ENCODE measurements around the gene ADORA2A. TPM values are rescaled to one million over a fixed set of nuclear protein-coding genes. Genes with fewer than 3 reads are reported as not detected.

The ADORA2A gene
- total RNA-seq, 6 experiments from 2014 or later: 2.0 to 7.7 (median 3.6) TPM

- Histone ChIP-seq H3K9me3 (no peaks in the 10 kb centered on the region), H3K27me3 (no peaks in the 10 kb centered on the region), H3K36me3 (no peaks in the 10 kb centered on the region), H3K27ac (peak overlapping the region in 2 of 3 donors; percentile 13 to 51), H3K4me3 (no peak overlapping the region), H3K4me1 (peaks cover 0 to 50% (median 20%) of the 10 kb centered on the region in 4 donors)
- intact Hi-C loops (cut with DNase I): loop anchor here (5.0 to 10.0 kb wide), 2 partner anchors 56 to 93 kb away; no protein-coding TSS in a partner anchor
- ATAC-seq (no peak), DNase-seq (peak in 2 of 3 donors; percentile 25 to 54)
- WGBS (ENCODE audit: insufficient coverage, low coverage, low lambda C conversion rate, missing lambda C conversion rate): 59% methylated on average over 11 of the region's 11 CpGs
- TF ChIP-seq POLR2A (IDR thresholded peaks at IDR 0.05) (no peak), CTCF (IDR thresholded peaks at IDR 0.05) (no peak)
Observed at GRCh38 chr22:24428751-24429410, 1.5 kb downstream of the ADORA2A start.

- Histone ChIP-seq H3K9me3 (no peaks in the 10 kb centered on the region), H3K4me3 (no peak overlapping the region), H3K4me1 (peaks cover 0 to 43% (median 20%) of the 10 kb centered on the region in 4 donors), H3K27me3 (no peaks in the 10 kb centered on the region), H3K36me3 (no peaks in the 10 kb centered on the region), H3K27ac (peak overlapping the region in 1 of 3 donors; percentile 2)
- peak in 1 of 4 donors; percentile 10 for ATAC-seq
- peak in 2 of 3 donors; percentile 70 for DNase-seq
- WGBS (ENCODE audit: insufficient coverage, low coverage, low lambda C conversion rate, missing lambda C conversion rate): 36% methylated on average over 4 of the region's 22 CpGs
- intact Hi-C loops (cut with DNase I): loop anchor here (5.0 to 10.0 kb wide), 2 partner anchors 55 to 93 kb away; no protein-coding TSS in a partner anchor
- TF ChIP-seq CTCF (IDR thresholded peaks at IDR 0.05) (no peak), POLR2A (IDR thresholded peaks at IDR 0.05) (no peak)
Observed at GRCh38 chr22:24429411-24430365, 2.3 kb downstream of the ADORA2A start.

- Histone ChIP-seq H3K9me3 (no peaks in the 10 kb centered on the region), H3K36me3 (no peaks in the 10 kb centered on the region), H3K4me1 (peaks cover 0 to 42% (median 20%) of the 10 kb centered on the region in 4 donors), H3K4me3 (no peak overlapping the region), H3K27ac (peak overlapping the region; percentile 28 to 53 (median 52)), H3K27me3 (no peaks in the 10 kb centered on the region)
- no peak for ATAC-seq
- DNase-seq: peak in 1 of 3 donors; percentile 27
- 17% methylated on average over 2 of the region's 14 CpGs for WGBS (ENCODE audit: insufficient coverage, low coverage, low lambda C conversion rate, missing lambda C conversion rate)
- TF ChIP-seq CTCF (IDR thresholded peaks at IDR 0.05): no peak
- TF ChIP-seq POLR2A (IDR thresholded peaks at IDR 0.05): no peak
- intact Hi-C loops (cut with DNase I): no loop called here
Observed at GRCh38 chr22:24430431-24431308, 3.3 kb downstream of the ADORA2A start.
